NB4 (cell line): ENCODE measurements around the gene GPC5.

Source experiments
- DNase-seq: peaks from one replicate; pipeline ENCODE4 v3.0.0; 2010; ENCODE audit warnings: low read depth
- H3K4me3 ChIP-seq: one replicate; pipeline ENCODE4 v1.5.1; 2011; ENCODE audit warnings: mild to moderate bottlenecking, low read depth, low read length, moderate library complexity
- CTCF ChIP-seq: IDR thresholded peaks from one replicate; pipeline ENCODE4 v1.5.1; 2012; ENCODE audit warnings: low read depth, low read length
- MAX ChIP-seq: IDR thresholded peaks from 2 replicates; pipeline ENCODE4 v1.6.1; 2011; ENCODE audit warnings: low read depth, low read length
- MYC ChIP-seq: IDR thresholded peaks from 2 replicates; pipeline ENCODE4 v1.6.1; 2011; ENCODE audit warnings: low read depth, low read length
- POLR2A ChIP-seq: IDR thresholded peaks from 2 replicates; pipeline ENCODE4 v1.6.1; 2011; ENCODE audit warnings: mild to moderate bottlenecking; ENCODE audit not compliant: insufficient read length; ENCODE audit errors: extremely low read depth

GPC5 gene

DNA sequence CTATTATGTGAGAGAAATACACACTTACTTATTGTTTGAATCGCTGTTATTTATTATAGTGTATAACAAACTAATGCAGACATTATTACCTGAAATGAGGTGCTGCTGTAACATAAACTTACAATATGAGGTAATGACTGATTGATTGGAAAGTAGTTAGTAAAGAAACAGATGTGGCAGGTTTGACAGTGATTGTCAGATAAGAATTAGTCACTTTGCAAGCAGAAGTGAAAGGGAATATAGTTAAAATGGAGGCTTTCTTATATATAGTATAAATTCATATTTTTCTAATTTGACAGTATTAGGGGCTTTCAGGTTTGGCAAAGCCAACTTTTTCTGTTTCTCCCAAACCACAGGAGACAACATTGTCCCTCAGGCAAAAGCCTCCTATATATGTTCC is 30.3 kb upstream of the GPC5 start:
- H3K4me3 ChIP-seq: no peak overlapping the region
- DNase-seq: no peak
- no peak for TF ChIP-seq CTCF
- no peak for TF ChIP-seq MAX
- TF ChIP-seq MYC: no peak
- TF ChIP-seq POLR2A: no peak

DNA sequence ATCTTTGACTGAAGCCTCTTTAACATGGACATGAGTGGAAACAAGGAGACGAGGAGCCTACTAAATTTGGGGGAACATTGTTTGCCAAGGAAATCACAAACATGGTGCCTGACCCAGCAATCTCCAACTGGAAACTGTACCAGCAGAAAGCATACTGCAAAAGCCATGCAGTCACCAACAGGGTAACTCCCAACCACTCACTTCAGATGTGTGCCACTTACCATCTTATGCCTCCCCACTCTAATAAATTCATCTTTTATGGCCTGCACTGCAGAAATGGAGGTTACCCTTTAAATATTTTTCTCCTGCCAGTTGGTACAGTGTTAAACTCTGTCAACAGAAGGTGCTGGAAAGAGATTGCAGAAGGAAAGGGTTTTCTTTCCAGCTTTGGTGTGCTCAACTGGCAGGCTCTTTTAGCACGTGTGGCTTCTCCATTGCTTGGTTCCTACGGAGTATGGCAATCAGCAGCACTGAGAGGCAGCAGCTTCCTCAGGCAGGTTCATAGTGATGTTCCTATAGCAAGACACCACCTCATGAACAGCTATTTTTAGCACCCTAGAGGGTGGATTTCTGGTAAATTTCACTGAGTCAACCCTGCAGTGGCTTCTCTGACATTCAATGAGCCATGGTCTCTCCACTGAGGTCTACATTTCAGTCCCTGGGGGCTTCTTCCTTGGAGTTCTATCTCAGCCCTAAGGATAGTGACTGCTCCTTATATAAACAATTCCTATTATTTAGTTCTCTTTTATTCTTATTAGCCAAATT is 29.6 kb upstream of the GPC5 start:
- TF ChIP-seq MAX (no peak), MYC (no peak), POLR2A (no peak), CTCF (no peak)
- no peak overlapping the region for H3K4me3 ChIP-seq

DNA sequence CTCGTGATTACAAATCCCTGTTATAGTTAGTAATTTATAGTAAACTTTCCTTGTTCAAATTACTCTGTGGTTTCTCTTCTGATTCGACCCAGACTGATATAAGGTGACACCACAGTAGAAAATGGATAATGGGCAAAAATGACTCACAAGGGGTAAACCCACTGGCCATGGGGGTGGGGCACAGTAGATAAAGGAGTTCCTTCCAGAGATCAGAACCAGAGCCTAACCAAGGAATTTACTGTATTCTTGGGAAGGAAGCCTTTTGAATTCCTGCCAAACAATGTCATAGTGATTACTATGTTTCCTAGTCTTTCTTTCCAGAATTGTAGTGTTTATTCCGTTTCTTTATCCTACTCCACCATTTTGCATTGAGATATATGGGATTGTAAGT is 29.0 kb upstream of the GPC5 start:
- TF ChIP-seq CTCF (no peak), MAX (no peak), POLR2A (no peak), MYC (no peak)
- DNase-seq: no peak
- H3K4me3 ChIP-seq: no peak overlapping the region

More for the DNA sequence above, 29.6 kb upstream of the GPC5 start:
- no peak for DNase-seq

DNA sequence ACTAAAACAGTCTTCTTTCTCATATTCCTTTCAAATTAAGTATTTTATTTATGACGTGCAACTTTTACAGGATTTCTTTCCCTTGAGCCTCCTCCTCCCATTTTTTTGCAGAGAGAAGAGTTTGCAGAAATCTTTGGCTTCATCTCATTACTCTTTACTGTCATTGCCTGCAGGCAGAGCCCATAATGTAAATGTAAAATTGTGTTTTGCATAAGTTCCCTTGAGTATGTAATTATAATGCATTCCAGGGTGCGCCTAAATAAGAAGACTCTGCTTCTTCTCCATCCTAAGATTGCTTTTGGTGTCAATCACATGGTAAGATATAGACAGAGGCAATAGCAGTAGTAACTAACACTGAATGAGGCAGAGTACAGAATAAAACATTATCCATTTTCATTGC is 27.9 kb upstream of the GPC5 start:
- TF ChIP-seq MAX (no peak), MYC (no peak), POLR2A (no peak), CTCF (no peak)
- no peak for DNase-seq
- no peak overlapping the region for H3K4me3 ChIP-seq

GRCh38 chr13:91372911-91373310 is 25.5 kb upstream of the GPC5 start:
- H3K4me3 ChIP-seq: no peak overlapping the region
- no peak for TF ChIP-seq MAX
- TF ChIP-seq POLR2A: no peak
- TF ChIP-seq MYC: no peak
- no peak for TF ChIP-seq CTCF
- DNase-seq: no peak
